Large intestine (tissue), 3 donors: ENCODE results near the gene VPS11. TPM values are rescaled to one million over a fixed set of nuclear protein-coding genes. Genes with fewer than 3 reads are reported as not detected.
"Not testable (repeated sequence)": the region's sequence is repeated elsewhere in the genome, so short reads cannot be mapped to it uniquely, and the experiment has no call there.

Source experiments
- DNase-seq, 2 donors: peaks; one replicate each; pipeline versions ENCODE4 v3.0.0 to v3.0.0-alpha.2; 2013
- H3K27ac ChIP-seq: one replicate; pipeline ENCODE4 v1.5.1; 2013; ENCODE audit warnings: low read length
- H3K27me3 ChIP-seq: 2 replicates; pipeline ENCODE4 v1.6.1; 2013; ENCODE audit warnings: low read length; ENCODE audit not compliant: control insufficient read depth, insufficient read depth
- H3K36me3 ChIP-seq: 2 replicates; pipeline ENCODE4 v1.6.1; 2013; ENCODE audit warnings: low read length; ENCODE audit not compliant: control insufficient read depth, insufficient read depth
- H3K4me1 ChIP-seq: one replicate; pipeline ENCODE4 v1.6.1; 2013; ENCODE audit warnings: low read length; ENCODE audit not compliant: control insufficient read depth, insufficient read depth
- H3K4me3 ChIP-seq: one replicate; pipeline ENCODE4 v1.5.1; 2013; ENCODE audit warnings: low read length
- H3K9me3 ChIP-seq: one replicate; pipeline ENCODE4 v1.6.1; 2013; ENCODE audit warnings: mild to moderate bottlenecking, low read depth, low read length, moderate library complexity; ENCODE audit not compliant: control insufficient read depth
- WGBS: methylation state at CpG from one replicate; pipeline ENCODE4 v1.1.5; 2013; ENCODE audit warnings: low lambda C conversion rate; ENCODE audit not compliant: insufficient coverage; 5-methylcytosine and 5-hydroxymethylcytosine counted together
- polyA plus RNA-seq: library from polyadenylated mRNA; unstranded; fragments of 120-200 nt; gene quantifications from one replicate; pipeline ENCODE4 v1.2.1, GENCODE V29; 2013

The VPS11 gene
- polyA plus RNA-seq, 1 donor: 50.4 TPM

DNA sequence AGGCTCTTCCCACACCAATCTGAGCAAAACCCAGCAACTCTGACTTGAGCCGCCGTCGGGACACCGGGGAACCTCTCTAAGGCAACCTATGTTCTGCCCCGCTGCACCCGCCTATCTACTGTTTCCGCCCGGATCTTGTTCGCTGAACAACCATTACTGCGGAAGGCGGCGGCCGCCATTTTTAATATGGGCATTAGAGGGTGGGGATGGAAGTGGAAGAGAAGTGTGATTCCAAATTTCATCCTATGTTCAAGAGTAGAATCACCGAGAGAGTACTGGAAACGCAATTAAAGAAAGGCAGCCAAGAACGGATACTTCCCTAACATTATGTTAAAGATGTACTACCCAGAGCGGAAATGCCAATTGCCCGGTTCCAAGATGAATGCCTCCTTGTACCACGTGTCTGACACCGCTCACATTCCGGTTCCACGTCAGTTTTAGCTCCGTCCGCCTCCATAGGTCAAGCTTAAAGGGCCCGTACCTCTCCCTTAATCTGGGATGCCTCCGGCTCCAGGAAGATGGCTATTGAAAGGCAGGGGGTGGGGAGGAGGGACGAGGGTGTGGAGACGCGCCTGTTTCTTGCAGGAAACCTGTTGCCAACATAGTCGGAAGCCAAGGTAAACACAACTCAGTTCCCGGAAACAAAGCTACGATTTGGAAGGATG, 34.3 kb downstream of the VPS11 start, which contains the start of gene DPAGT1:
Gene DPAGT1, minus strand, starts transcription at position 95 of the 665 bp plus-strand sequence. CDS start 198 bp downstream, outside the sequence.
- H3K4me3 ChIP-seq: peak within 1 kb of the TSS; percentile 86
- H3K27me3 ChIP-seq: no peaks in the 10 kb centered on the region
- peaks cover 25% of the 10 kb centered on the region for H3K4me1 ChIP-seq
- H3K36me3 ChIP-seq: peaks cover 17% of the 10 kb centered on the region
- no peaks in the 10 kb centered on the region for H3K9me3 ChIP-seq
- DNase-seq: peak; percentile 94 to 98
- peak within 1 kb of the TSS; percentile 91 for H3K27ac ChIP-seq
- WGBS: no CpG with 5 or more reads among the region's 32 CpGs

DNA sequence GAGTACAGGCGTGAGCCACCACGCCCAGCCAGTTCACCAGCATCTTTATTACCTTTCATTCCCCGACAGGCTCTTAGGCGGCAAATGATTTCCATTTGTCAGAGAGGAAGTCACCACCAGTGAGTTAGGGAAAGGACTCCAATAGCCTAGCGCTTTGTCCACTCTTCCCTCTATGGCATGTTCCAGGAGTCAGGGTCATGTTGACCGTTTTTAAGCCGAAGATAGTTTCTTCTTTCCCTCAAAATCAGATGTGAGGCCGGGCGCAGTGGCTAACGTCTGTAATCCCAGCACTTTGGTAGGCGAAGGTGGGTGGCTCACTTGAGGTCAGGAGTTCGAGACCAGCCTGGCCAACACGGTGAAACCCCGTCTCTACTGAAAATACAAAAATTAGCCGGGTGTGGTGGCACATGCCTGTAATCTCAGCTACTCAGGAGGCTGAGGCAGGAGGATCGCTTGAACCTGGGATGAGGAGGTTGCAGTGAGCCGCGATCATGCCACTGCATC, 35.6 kb downstream of the VPS11 start:
- H3K4me1 ChIP-seq: peaks cover 28% of the 10 kb centered on the region
- DNase-seq, H3K27me3 ChIP-seq, H3K4me3 ChIP-seq, H3K9me3 ChIP-seq, H3K36me3 ChIP-seq: not testable (repeated sequence)
- WGBS: no CpG with 5 or more reads among the region's 18 CpGs
- H3K27ac ChIP-seq: peak overlapping the region; percentile 91

DNA sequence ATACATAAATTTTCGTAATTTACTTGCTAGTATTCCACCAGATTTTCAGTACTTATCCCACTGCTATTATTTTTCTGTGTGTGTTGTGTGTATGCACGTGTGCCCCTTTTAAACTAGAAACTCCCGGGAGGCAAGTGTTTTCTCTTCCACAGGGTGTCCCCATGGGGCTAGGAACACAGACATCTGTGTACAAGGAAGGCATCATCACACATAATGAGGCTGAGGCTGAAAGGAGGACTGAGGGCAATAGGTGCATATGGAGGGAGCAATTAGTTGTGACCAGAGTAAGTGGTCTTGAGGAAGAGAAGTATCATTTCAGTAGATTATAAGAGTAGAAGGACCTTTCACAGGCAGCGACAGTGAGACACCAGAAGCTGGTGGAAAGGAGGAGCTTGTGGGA, 36.2 kb downstream of the VPS11 start:
- H3K4me3 ChIP-seq: no peak overlapping the region
- no peaks in the 10 kb centered on the region for H3K36me3 ChIP-seq
- WGBS: 100% methylated on average over 1 of the region's 4 CpGs
- no peaks in the 10 kb centered on the region for H3K9me3 ChIP-seq
- no peak overlapping the region for H3K27ac ChIP-seq
- H3K27me3 ChIP-seq: no peaks in the 10 kb centered on the region
- H3K4me1 ChIP-seq: peaks cover 33% of the 10 kb centered on the region
- no peak for DNase-seq

DNA sequence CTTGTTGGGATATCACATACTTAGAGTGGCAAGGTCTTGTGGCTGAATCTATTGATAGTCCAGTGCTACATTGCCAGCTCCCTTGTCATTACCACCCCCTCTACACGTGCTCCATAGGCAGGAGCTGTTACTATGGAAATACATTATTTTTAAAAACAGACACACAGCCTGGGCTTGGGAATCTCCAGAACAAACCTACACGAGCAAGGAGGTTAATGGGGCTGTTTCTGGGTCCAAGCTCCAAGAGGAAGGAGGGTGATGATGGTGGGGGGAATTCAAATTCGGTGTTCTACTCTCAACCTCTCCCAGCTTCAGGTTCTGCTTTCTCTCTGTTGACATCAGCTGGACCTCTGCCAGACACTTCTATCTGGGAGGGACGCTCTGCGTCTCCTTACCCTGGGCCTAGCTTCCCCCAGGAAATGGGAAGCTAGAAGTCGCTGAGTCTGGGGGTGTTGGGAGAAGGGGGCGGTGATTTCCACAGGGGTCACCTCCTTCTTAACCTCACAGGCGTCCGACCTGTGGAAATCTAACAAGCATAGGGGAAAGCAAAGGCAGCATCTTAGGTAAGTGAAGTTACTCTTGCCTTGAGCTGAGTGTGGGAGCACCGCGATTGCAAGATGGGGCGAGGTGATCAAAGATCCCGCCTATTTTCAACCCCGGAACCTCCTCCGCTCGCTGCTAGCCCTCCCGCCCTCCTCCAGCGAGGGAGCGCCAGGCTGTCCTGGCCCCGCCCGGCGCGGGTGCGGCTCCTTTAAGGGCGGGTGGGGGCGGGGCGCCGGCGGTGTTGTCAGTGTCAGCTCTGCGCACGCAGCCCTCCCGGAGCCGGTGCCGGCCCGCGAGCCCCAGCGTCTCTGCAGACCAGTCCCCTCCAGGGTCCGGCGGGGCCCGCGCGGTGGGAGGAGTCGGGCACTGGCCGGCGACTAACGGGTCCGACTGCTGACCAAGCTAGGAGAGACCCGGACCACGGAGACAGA, 39.2 kb downstream of the VPS11 start, which contains the start of gene C2CD2L:
Gene C2CD2L, plus strand, starts transcription at position 781 of the 974 bp plus-strand sequence. CDS start 398 bp downstream, outside the sequence.
- Histone ChIP-seq H3K27ac (peak within 1 kb of the TSS; percentile 82), H3K4me1 (peaks cover 35% of the 10 kb centered on the region), H3K27me3 (no peaks in the 10 kb centered on the region), H3K36me3 (peaks cover 20% of the 10 kb centered on the region), H3K9me3 (no peaks in the 10 kb centered on the region), H3K4me3 (peak within 1 kb of the TSS; percentile 75)
- no CpG with 5 or more reads among the region's 49 CpGs for WGBS
- DNase-seq: peak; percentile 92 to 96

DNA sequence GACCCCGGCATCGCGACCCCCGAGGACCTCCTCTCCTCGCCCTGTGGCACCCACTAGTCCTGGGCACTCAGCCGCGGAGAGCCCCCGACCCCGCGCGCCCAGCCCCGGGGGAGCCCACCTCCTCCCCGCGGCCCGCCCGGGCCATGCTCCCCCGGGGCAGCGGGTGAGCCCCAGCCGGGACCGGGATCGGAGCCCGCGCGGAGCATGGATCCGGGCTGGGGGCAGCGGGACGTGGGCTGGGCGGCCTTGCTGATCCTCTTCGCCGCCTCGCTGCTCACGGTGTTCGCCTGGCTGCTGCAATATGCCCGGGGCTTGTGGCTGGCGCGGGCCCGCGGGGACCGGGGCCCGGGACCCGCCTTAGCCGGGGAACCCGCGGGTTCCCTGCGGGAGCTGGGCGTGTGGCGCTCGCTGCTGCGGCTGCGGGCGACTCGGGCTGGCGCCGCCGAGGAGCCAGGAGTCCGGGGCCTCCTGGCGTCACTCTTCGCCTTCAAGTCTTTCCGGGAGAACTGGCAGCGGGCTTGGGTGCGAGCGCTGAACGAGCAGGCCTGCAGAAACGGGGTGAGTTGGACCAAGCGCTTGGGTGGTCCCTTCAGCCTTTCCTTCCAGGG, 40.0 kb downstream of the VPS11 start:
- peaks cover 28% of the 10 kb centered on the region for H3K36me3 ChIP-seq
- DNase-seq: no peak
- no peaks in the 10 kb centered on the region for H3K27me3 ChIP-seq
- H3K27ac ChIP-seq: peak overlapping the region; percentile 82
- no CpG with 5 or more reads among the region's 65 CpGs for WGBS
- no peaks in the 10 kb centered on the region for H3K9me3 ChIP-seq
- H3K4me3 ChIP-seq: peak overlapping the region; percentile 75
- peaks cover 35% of the 10 kb centered on the region for H3K4me1 ChIP-seq

DNA sequence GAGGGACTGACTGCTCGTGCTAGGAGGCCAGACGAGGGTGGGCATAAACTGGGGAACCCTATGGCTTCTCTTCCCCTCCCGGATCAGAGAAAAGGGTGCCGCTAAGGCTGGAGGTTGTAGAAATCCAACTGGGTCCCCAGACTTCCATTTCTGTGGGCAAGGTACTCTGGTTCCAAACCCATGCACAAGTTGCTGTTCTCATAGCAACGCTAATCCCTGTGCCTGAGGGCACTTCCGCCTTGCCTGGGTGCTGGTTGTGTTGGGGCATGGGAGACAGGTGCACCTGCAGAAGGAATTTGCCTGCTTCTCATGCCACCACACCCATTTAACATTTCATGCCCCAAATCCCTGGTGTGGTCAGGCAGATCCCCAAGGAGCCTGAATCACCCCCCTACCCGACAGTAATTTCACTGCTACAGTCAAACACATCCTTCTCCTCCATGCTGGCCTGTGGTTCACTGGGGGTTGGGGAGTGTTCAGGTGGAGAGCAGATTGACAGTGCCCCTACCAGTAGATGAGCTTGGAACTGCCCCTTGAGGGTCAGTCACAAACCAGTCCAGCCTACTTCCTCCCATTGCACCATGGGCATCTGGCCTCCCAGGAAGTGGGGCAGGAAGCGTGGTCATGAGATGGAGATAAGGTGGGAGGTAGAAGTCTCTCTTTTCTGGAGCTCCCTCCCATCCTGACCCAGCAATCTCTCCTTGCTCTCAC, 40.7 kb downstream of the VPS11 start:
- WGBS: no CpG with 5 or more reads among the region's 8 CpGs
- peaks cover 35% of the 10 kb centered on the region for H3K36me3 ChIP-seq
- peaks cover 29% of the 10 kb centered on the region for H3K4me1 ChIP-seq
- peak; percentile 51 to 68 for DNase-seq
- no peaks in the 10 kb centered on the region for H3K9me3 ChIP-seq
- H3K4me3 ChIP-seq: peak overlapping the region; percentile 75
- H3K27ac ChIP-seq: peak overlapping the region; percentile 82
- H3K27me3 ChIP-seq: no peaks in the 10 kb centered on the region

DNA sequence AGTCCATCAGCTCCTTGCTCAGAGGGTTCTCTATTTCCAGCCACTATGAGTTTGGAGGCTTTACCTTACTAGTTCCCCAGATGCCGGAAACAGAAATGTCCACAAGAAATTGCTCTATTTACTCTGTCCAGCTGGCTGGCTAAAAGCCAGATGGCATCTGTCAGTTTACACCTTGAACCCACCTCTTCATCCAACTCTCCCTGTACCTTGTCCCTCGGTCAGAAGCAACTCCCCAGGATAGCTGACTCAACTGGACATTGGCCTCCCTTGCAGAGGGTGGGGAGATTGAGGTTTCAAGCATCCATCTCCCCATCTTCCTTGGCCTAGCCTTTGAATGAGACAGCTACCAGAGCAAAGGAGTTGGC, 41.2 kb downstream of the VPS11 start:
- no peaks in the 10 kb centered on the region for H3K9me3 ChIP-seq
- peak; percentile 83 to 91 for DNase-seq
- peaks cover 40% of the 10 kb centered on the region for H3K36me3 ChIP-seq
- H3K4me1 ChIP-seq: peaks cover 27% of the 10 kb centered on the region
- no peaks in the 10 kb centered on the region for H3K27me3 ChIP-seq
- H3K4me3 ChIP-seq: peak overlapping the region; percentile 75
- peak overlapping the region; percentile 82 for H3K27ac ChIP-seq
- WGBS: 20% methylated on average over 1 of the region's 2 CpGs

DNA sequence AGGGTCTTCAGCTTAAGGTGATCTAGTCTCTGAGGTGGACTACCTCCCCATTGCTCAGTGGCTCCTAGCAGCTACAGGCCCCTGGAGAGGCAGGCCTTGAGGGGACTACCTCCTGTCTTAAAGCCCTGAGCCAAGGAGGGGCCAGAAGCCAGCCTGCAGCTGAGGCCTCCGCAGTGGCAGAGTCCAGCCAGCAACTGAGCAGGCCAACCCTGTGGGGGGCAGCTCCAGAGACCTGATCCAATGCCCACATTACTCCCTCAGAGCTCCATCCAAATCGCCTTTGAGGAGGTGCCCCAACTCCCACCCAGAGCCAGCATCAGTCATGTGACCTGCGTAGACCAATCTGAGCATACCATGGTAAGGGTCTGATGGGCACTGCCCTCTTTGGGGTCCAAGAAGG, 42.2 kb downstream of the VPS11 start:
- H3K4me3 ChIP-seq: no peak overlapping the region
- no CpG with 5 or more reads among the region's 3 CpGs for WGBS

DNA sequence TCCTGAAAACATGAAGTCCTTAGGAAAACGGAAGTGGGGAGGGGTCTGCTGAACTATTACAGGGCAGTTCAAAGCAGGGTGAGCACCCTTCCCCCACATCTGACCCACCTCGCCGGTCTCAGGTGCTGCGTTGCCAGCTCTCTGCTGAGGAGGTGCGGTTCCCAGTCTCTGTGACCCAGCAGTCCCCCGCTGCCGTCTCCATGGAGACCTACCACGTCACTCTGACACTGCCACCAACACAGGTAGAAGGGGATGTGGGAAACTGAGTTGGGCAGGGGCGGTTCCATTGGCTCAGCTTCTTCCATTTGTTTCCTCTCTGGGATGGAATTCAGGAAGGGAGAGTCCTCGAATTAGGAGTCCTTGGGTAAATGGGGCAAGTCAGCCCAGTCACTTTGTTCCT, 42.8 kb downstream of the VPS11 start:
- no peak overlapping the region for H3K27ac ChIP-seq
- H3K27me3 ChIP-seq: no peaks in the 10 kb centered on the region
- no peak for DNase-seq
- H3K4me1 ChIP-seq: peaks cover 27% of the 10 kb centered on the region
- no CpG with 5 or more reads among the region's 10 CpGs for WGBS
- no peaks in the 10 kb centered on the region for H3K9me3 ChIP-seq
- H3K4me3 ChIP-seq: no peak overlapping the region
- peaks cover 51% of the 10 kb centered on the region for H3K36me3 ChIP-seq

More for the DNA sequence above, 42.2 kb downstream of the VPS11 start:
- H3K27ac ChIP-seq: peak overlapping the region; percentile 82
- H3K36me3 ChIP-seq: peaks cover 48% of the 10 kb centered on the region
- no peak for DNase-seq
- peaks cover 27% of the 10 kb centered on the region for H3K4me1 ChIP-seq
- H3K9me3 ChIP-seq: no peaks in the 10 kb centered on the region
- no peaks in the 10 kb centered on the region for H3K27me3 ChIP-seq
